Sciatic nerve (tissue), 2 donors: ENCODE data around the gene HUNK. TPM values are rescaled to one million over a fixed set of nuclear protein-coding genes. Genes with fewer than 3 reads are reported as not detected.
A peak's percentile ranks its signal among the peaks of the same experiment; 100 is the strongest.
"Not testable (repeated sequence)": the region's sequence is repeated elsewhere in the genome, so short reads cannot be mapped to it uniquely, and the experiment has no call there.

Experiments
- ATAC-seq: fragments of 200-7000 bp; cut with Tn5 transposase; one replicate; pipeline ENCODE4 v1.9.1; 2020; ENCODE audit warnings: mild to moderate bottlenecking, moderate library complexity
- DNase-seq: peaks from one replicate; pipeline ENCODE4 v3.0.0-alpha.2; 2020; ENCODE audit warnings: low spot score
- intact Hi-C: fragments of 100-400 bp; cut with DNase I; formaldehyde crosslinking; loops from one replicate; pipeline ENCODE4 v1.14.2; 2022
- total RNA-seq: library from RNA; stranded (reverse); fragmentation: NEBNext Ultra II Directional; extraction: Animal tissue kit (Norgen Biotek cat#: 25700); gene quantifications from one replicate; pipeline ENCODE4 v1.2.1, GENCODE V29; 2021
- donor health status: DM: no; HTN: no; CAD: no.
- donor health status: DM: no; HTN: no; CAD: no.

The HUNK gene
- total RNA-seq, 1 donor from 2014 or later, result 0.53 TPM

GRCh38 chr21:31938330-31939301, 65.8 kb downstream of the HUNK start:
- DNase-seq (no peak), ATAC-seq (no peak)
- intact Hi-C loops, result no loop called here

- DNase-seq (no peak), ATAC-seq (no peak)
- intact Hi-C loops, result no loop called here
Measured at GRCh38 chr21:31941694-31942093, 68.9 kb downstream of the HUNK start.

GRCh38 chr21:31943561-31943960, 70.7 kb downstream of the HUNK start:
- no peak for ATAC-seq
- intact Hi-C loops, result no loop called here
- DNase-seq, result no peak

GRCh38 chr21:31945141-31945540, 72.3 kb downstream of the HUNK start:
- DNase-seq (no peak), ATAC-seq (no peak)
- intact Hi-C loops, result no loop called here

- DNase-seq (no peak), ATAC-seq (no peak)
- intact Hi-C loops, result no loop called here
Measured at GRCh38 chr21:31945546-31945945, 72.7 kb downstream of the HUNK start.

- ATAC-seq (no peak), DNase-seq (no peak)
- intact Hi-C loops, result no loop called here
Measured at GRCh38 chr21:31946231-31946630, 73.4 kb downstream of the HUNK start.

- DNase-seq, intact Hi-C loops, ATAC-seq: not testable (repeated sequence)
Measured at GRCh38 chr21:31946876-31947550, 74.2 kb downstream of the HUNK start.

GRCh38 chr21:31948676-31949075, 75.9 kb downstream of the HUNK start:
- intact Hi-C loops, result no loop called here
- DNase-seq, result no peak

GRCh38 chr21:31952828-31953227, 80.0 kb downstream of the HUNK start:
- intact Hi-C loops, result no loop called here
- ATAC-seq, result no peak
- DNase-seq, result no peak

More at GRCh38 chr21:31948676-31949075, 75.9 kb downstream of the HUNK start:
- no peak for ATAC-seq

- intact Hi-C loops, result no loop called here
- no peak for DNase-seq
- no peak for ATAC-seq
Measured at GRCh38 chr21:31957631-31958030, 84.8 kb downstream of the HUNK start.

- intact Hi-C loops, result no loop called here
- DNase-seq (no peak), ATAC-seq (no peak)
Measured at GRCh38 chr21:31959881-31960280, 87.1 kb downstream of the HUNK start.

GRCh38 chr21:31961027-31961426, 88.2 kb downstream of the HUNK start:
- no peak for DNase-seq
- ATAC-seq, result no peak
- intact Hi-C loops, result no loop called here

- DNase-seq, result no peak
Measured at GRCh38 chr21:31961704-31962103, 88.9 kb downstream of the HUNK start.

GRCh38 chr21:31964692-31965091, 91.9 kb downstream of the HUNK start:
- DNase-seq, result no peak
- ATAC-seq, result no peak
- intact Hi-C loops, result no loop called here

More at GRCh38 chr21:31961704-31962103, 88.9 kb downstream of the HUNK start:
- intact Hi-C loops, result no loop called here
- ATAC-seq, result no peak

- intact Hi-C loops, result no loop called here
- ATAC-seq (no peak), DNase-seq (no peak)
Measured at GRCh38 chr21:31967334-31967733, 94.5 kb downstream of the HUNK start.

GRCh38 chr21:31972622-31973021, 99.8 kb downstream of the HUNK start:
- ATAC-seq (no peak), DNase-seq (no peak)
- intact Hi-C loops, result no loop called here

GRCh38 chr21:31973402-31973944, 100.7 kb downstream of the HUNK start:
- DNase-seq, result no peak
- intact Hi-C loops, result no loop called here
- ATAC-seq, result no peak

- DNase-seq (no peak), ATAC-seq (peak; percentile 36)
- intact Hi-C loops, result no loop called here
Measured at GRCh38 chr21:31974454-31974985, 101.7 kb downstream of the HUNK start.

GRCh38 chr21:31975491-31975890, 102.7 kb downstream of the HUNK start:
- DNase-seq (no peak), ATAC-seq (no peak)
- intact Hi-C loops, result no loop called here

GRCh38 chr21:31977816-31978215, 105.0 kb downstream of the HUNK start:
- ATAC-seq (no peak), DNase-seq (no peak)
- intact Hi-C loops, result no loop called here
